Mesodermal cell (in vitro differentiated cells): ENCODE results near the gene SEMA6B. TPM values are rescaled to one million over a fixed set of nuclear protein-coding genes. Genes with fewer than 3 reads are reported as not detected.

Source experiments
- H3K27ac ChIP-seq: 2 replicates; pipeline ENCODE4 v1.7.0; 2013; ENCODE audit warnings: mild to moderate bottlenecking, low read depth, low read length, moderate library complexity; ENCODE audit not compliant: severe bottlenecking
- H3K36me3 ChIP-seq: 2 replicates; pipeline ENCODE4 v1.7.1; 2013; ENCODE audit warnings: mild to moderate bottlenecking, low read length, moderate library complexity; ENCODE audit not compliant: control insufficient read depth, insufficient read depth
- H3K4me1 ChIP-seq: one replicate; pipeline ENCODE4 v1.7.1; 2013; ENCODE audit warnings: mild to moderate bottlenecking, low read length; ENCODE audit not compliant: insufficient read depth, control insufficient read depth, poor library complexity, severe bottlenecking
- H3K4me3 ChIP-seq: 2 replicates; pipeline ENCODE4 v1.7.0; 2013; ENCODE audit warnings: low read length, control low read depth, mild to moderate bottlenecking; ENCODE audit not compliant: insufficient read depth, poor library complexity, severe bottlenecking; ENCODE audit errors: extremely low read depth
- H3K9me3 ChIP-seq: 2 replicates; pipeline ENCODE4 v1.7.1; 2013; ENCODE audit warnings: mild to moderate bottlenecking, low read length, moderate library complexity; ENCODE audit not compliant: control insufficient read depth
- WGBS, 2 experiments: methylation state at CpG; one replicate each; pipeline ENCODE4 v1.1.5; 2013; ENCODE audit warnings: missing lambda C conversion rate in 2 of 2; ENCODE audit not compliant: insufficient coverage in 2 of 2; 5-methylcytosine and 5-hydroxymethylcytosine counted together
- polyA plus RNA-seq, 2 experiments: library from polyadenylated mRNA; stranded (reverse); fragments of 50-300 nt; gene quantifications; one replicate each; pipeline ENCODE4 v1.2.3, GENCODE V29; 2013

SEMA6B gene, protein sequence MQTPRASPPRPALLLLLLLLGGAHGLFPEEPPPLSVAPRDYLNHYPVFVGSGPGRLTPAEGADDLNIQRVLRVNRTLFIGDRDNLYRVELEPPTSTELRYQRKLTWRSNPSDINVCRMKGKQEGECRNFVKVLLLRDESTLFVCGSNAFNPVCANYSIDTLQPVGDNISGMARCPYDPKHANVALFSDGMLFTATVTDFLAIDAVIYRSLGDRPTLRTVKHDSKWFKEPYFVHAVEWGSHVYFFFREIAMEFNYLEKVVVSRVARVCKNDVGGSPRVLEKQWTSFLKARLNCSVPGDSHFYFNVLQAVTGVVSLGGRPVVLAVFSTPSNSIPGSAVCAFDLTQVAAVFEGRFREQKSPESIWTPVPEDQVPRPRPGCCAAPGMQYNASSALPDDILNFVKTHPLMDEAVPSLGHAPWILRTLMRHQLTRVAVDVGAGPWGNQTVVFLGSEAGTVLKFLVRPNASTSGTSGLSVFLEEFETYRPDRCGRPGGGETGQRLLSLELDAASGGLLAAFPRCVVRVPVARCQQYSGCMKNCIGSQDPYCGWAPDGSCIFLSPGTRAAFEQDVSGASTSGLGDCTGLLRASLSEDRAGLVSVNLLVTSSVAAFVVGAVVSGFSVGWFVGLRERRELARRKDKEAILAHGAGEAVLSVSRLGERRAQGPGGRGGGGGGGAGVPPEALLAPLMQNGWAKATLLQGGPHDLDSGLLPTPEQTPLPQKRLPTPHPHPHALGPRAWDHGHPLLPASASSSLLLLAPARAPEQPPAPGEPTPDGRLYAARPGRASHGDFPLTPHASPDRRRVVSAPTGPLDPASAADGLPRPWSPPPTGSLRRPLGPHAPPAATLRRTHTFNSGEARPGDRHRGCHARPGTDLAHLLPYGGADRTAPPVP
- polyA plus RNA-seq (2013, experiment 1 of 2): 10.8 TPM
- 10.8 TPM for polyA plus RNA-seq (2013, experiment 2 of 2)

DNA sequence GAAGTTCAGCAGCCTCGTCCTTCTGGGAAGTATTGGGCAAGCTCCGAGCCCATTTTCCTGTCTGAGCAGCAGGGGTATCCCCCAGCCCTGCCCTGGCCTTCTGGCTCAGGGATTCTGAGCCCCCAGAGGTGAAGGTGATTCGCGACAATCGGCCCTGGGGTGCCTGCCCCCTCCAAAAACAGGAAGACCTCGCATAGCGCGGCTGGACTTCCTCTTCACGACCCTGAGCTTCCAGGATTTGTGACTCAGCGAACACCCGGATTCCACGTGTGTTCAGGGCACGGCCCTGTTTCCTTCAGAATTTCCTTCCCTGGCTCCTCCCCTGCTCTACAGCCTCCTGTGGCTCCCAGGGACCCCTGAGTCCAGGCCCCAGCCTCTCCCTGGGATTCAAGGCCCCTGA lies at the start of gene SEMA6B:
Gene SEMA6B, minus strand, starts transcription at position 116 of the 400 bp plus-strand sequence. CDS start 1,227 bp downstream, outside the sequence.
- Histone ChIP-seq H3K36me3 (no peaks in the 10 kb centered on the region), H3K4me3 (no peak within 1 kb of the TSS)

DNA sequence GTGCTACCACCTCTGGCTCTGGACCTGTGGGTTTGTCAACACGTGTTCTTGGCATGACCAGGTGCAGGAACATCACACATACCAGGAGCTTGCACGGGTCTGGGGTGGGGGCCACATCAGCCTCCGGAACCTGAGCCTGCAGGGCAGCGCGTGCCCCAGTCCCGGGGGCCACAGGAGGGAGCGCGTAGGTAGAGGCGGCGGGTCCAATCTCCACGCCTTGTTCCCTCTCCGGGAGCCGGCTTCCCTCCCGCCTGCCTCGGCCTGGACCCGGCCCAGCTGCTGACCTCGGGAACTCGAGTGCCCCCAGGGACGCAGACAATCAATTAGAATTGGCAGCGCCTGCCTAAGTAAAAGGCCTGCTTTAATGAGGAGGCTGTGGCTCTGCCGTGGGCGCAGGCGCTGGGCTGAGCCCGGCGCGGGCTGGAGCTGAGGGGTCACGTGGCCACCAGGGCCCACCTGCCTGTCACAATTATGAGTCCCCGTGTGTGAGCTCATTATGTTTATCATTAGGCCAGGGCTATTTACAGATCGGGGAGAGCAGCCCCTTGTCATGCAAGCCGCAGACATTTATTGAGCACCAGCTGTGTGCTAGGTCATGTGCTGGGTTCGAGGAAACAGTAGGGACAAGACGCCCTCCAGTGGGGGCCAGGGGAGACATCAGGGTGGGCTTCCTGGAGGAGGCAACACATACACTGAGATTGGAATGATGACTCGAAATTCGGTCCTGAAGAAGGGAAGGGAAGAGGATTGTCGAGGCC lies 47.6 kb upstream of the SEMA6B start:
- Histone ChIP-seq H3K4me3 (no peak overlapping the region), H3K27ac (no peak overlapping the region), H3K4me1 (peaks cover 7% of the 10 kb centered on the region), H3K36me3 (no peaks in the 10 kb centered on the region), H3K9me3 (no peaks in the 10 kb centered on the region)
- 42 to 44% methylated on average over 30 to 35 of the region's 35 CpGs for WGBS, 2 experiments

More for the DNA sequence above, at the start of gene SEMA6B:
- peaks cover 4% of the 10 kb centered on the region for H3K4me1 ChIP-seq
- no peak within 1 kb of the TSS for H3K27ac ChIP-seq
- 87 to 92% methylated on average over 13 of the region's 13 CpGs for WGBS, 2 experiments
- no peaks in the 10 kb centered on the region for H3K9me3 ChIP-seq

DNA sequence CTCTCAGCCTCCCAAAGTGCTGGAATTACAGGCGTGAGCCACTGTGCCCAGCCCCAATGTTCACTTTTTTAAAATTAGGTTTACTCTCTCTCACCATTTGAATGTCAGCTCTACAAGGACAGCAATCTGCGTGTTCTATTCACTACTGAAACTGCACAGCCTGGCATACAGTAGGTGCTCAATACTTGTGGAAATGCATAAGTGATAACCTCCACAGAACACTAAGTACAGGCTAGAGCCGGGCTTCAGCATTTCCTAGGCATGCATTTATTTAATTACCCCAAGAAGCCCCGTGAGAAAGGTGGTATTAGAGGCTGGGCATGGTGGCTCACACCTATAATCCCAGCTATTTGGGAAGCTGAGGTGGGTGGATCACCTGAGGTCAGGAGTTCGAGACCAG lies 46.7 kb upstream of the SEMA6B start:
- Histone ChIP-seq H3K27ac (no peak overlapping the region), H3K4me1 (peaks cover 7% of the 10 kb centered on the region), H3K36me3 (no peaks in the 10 kb centered on the region), H3K9me3 (no peaks in the 10 kb centered on the region), H3K4me3 (no peak overlapping the region)
- WGBS, 2 experiments: 90% methylated on average over 2 to 4 of the region's 5 CpGs

DNA sequence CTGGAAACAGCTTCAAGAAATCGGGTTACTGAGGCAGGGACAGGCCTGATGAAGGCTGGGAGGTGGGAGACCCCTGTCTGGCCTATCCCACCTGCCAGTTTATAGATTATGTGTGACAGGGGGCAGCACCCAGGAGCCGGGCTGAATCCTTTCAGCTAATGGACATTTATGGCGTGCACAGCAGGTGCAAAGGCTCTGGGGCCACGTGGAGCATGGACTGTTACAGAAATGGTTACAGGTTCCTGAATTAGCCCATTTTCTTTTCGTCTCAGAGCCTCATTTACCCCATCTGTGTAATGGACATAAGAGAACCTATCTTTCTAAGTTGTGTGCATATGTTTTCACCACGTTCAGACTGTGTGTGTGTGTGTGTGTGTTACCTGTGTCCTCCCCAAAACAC lies 45.4 kb upstream of the SEMA6B start:
- H3K9me3 ChIP-seq: no peaks in the 10 kb centered on the region
- H3K27ac ChIP-seq: no peak overlapping the region
- H3K4me3 ChIP-seq: no peak overlapping the region
- peaks cover 4% of the 10 kb centered on the region for H3K4me1 ChIP-seq
- no peaks in the 10 kb centered on the region for H3K36me3 ChIP-seq
- 86 to 91% methylated on average over 4 of the region's 6 CpGs for WGBS, 2 experiments

DNA sequence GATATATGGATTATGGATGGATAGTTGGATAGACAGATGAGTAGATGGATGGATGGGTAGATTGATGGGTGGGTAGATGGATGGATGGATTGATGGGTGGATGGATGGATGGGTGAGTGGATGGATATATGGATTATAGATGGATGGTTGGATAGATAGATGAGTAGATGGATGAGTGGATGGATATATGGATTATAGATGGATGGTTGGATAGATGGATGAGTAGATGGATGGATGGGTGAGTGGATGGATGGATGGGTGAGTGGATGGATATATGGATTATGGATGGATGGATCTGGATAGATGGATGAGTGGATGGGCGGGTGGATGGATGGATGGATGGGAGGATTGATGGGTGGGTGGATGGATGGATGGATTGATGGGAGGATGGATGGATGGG lies 43.4 kb upstream of the SEMA6B start:
- Histone ChIP-seq H3K9me3 (no peaks in the 10 kb centered on the region), H3K27ac (no peak overlapping the region), H3K36me3 (no peaks in the 10 kb centered on the region), H3K4me1 (no peaks in the 10 kb centered on the region), H3K4me3 (no peak overlapping the region)
- 75 to 100% methylated on average over 1 of the region's 1 CpG for WGBS, 2 experiments

DNA sequence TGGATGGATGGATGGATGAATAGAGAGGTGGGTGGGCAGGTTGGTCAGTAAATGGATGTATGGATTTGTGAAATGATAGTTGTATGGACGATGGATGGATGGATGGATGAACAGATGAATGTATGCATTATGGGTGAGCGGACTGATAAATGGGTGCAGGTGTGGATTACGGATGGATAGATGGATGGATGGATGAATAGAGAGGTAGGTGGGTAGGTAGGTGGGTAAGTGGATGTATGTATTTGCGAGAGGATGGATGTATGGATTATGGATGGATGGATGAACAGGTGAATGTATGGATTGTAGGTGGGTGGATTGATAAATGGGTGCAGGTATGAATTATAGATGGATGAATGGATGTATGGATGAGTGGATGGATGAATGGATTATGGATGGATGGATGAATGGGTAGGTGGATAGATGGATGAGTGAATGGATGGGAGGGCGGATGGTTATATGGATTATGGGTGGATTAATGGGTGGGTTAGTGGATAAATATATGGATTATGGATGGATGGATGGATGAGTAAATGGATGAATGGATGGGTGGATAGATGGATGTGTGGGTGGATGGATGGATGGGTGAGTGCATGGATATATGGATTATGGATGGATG lies 42.8 kb upstream of the SEMA6B start:
- H3K4me3 ChIP-seq: no peak overlapping the region
- no peaks in the 10 kb centered on the region for H3K4me1 ChIP-seq
- no peaks in the 10 kb centered on the region for H3K36me3 ChIP-seq
- 80 to 88% methylated on average over 5 of the region's 5 CpGs for WGBS, 2 experiments
- H3K27ac ChIP-seq: no peak overlapping the region
- no peaks in the 10 kb centered on the region for H3K9me3 ChIP-seq

DNA sequence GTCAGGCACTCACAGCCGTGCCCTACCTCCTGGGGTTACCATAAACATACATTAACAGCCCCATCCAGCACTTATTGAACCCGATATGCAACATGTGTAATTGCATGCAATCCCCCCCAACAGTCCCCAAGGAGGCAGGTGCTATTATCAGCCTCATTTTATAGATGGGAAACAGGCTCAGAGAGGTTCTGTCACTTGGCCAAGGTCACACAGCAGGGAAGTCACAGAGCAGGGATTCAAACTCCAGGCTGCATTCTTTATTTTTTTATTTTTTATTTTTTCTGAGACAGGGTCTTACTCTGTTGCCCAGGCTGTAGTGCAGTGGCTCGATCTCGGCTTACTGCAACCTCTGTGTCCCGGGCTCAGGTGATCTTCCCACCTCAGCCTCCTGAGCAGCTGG lies 41.4 kb upstream of the SEMA6B start:
- Histone ChIP-seq H3K9me3 (no peaks in the 10 kb centered on the region), H3K27ac (no peak overlapping the region), H3K4me3 (no peak overlapping the region), H3K36me3 (no peaks in the 10 kb centered on the region), H3K4me1 (no peaks in the 10 kb centered on the region)
- WGBS, 2 experiments: 73 to 84% methylated on average over 5 of the region's 5 CpGs

DNA sequence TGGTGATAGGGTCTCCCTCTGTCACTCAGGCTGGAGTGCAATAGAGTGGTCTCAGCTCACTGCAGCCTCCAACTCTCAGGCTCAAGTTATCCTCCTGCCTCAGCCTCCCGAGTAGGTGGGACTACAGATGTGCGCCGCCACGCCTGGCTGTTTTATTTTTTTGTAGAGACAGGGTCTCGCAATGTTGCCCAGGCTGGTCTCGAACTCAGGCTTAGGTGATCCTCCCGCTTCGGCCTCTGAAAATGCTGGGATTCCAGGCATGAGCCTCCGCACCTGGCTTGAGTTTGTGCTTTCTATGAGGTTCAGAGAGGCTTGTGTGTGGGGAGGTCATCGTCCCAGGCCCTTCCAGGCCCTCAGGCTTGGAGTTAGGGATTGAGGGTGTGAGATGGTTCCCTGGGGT lies 40.6 kb upstream of the SEMA6B start:
- no peaks in the 10 kb centered on the region for H3K4me1 ChIP-seq
- no peaks in the 10 kb centered on the region for H3K36me3 ChIP-seq
- no peak overlapping the region for H3K4me3 ChIP-seq
- WGBS, 2 experiments: 76 to 88% methylated on average over 7 to 10 of the region's 10 CpGs
- no peak overlapping the region for H3K27ac ChIP-seq
- H3K9me3 ChIP-seq: no peaks in the 10 kb centered on the region

DNA sequence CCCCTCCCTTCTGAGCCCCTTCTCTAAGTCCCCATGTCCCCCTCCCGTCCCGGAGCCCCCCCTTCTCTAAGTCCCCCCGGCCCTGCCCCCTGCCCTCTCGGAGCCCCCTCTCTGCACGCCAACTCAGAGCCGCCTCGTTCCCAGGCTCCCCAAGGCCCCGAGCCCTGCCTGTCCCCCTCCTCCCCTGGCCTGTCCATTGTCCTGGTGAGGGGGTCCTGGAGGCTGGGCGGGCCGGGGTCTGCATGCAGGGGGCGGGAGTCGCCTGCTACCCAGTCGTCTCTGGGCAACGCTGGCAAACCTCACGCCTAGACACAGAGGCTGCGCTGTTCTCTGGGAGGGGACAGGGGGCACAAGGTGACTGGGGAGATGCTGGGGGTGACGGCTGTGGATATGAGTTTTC lies 39.2 kb upstream of the SEMA6B start:
- no peak overlapping the region for H3K27ac ChIP-seq
- H3K9me3 ChIP-seq: no peaks in the 10 kb centered on the region
- no peaks in the 10 kb centered on the region for H3K4me1 ChIP-seq
- H3K36me3 ChIP-seq: no peaks in the 10 kb centered on the region
- WGBS, 2 experiments: 17 to 20% methylated on average over 1 to 8 of the region's 17 CpGs
- peak overlapping the region; percentile 18 for H3K4me3 ChIP-seq
